ENCODE results near the gene ABHD8.

GRCh38 chr19:17275441-17276175 lies 27.6 kb downstream of the ABHD8 start:
- TF ChIP-seq POLR2A (IDR thresholded peaks at IDR 0.05) (no peak), CTCF (IDR thresholded peaks at IDR 0.05) (no peak)

Measured in Peyer's patch (tissue), 4 donors.